ENCODE results near the gene SYT3.
A peak's percentile ranks its signal among the peaks of the same experiment; 100 is the strongest.

The SYT3 gene

GRCh38 chr19:50661766-50662650, 22.3 kb upstream of the SYT3 start:
- DNase-seq = no peak

- DNase-seq = no peak
Measured at GRCh38 chr19:50661023-50661422, 21.3 kb upstream of the SYT3 start.

GRCh38 chr19:50660088-50660366, 20.3 kb upstream of the SYT3 start:
- no peak for DNase-seq

GRCh38 chr19:50659318-50660087, 19.8 kb upstream of the SYT3 start:
- no peak for DNase-seq

- DNase-seq = no peak
Measured at GRCh38 chr19:50658441-50659317, 19.0 kb upstream of the SYT3 start.

GRCh38 chr19:50657712-50658440, 18.2 kb upstream of the SYT3 start:
- peak; percentile 92 for DNase-seq

GRCh38 chr19:50657222-50657669, 17.6 kb upstream of the SYT3 start:
- DNase-seq = no peak

GRCh38 chr19:50654882-50655281, 15.2 kb upstream of the SYT3 start:
- no peak for DNase-seq

GRCh38 chr19:50652722-50653121, 13.0 kb upstream of the SYT3 start:
- DNase-seq = no peak

GRCh38 chr19:50651174-50651573, 11.5 kb upstream of the SYT3 start:
- DNase-seq = no peak

- no peak for DNase-seq
Measured at GRCh38 chr19:50649433-50650391, 10.0 kb upstream of the SYT3 start, which contains the start of gene C19orf81. TSS of gene C19orf81 (plus strand) at chr19:50649445. CDS start at chr19:50649445, 0 bp downstream.

- no peak for DNase-seq
Measured at GRCh38 chr19:50648659-50649058, 9.0 kb upstream of the SYT3 start.

- no peak for DNase-seq
Measured at GRCh38 chr19:50647879-50648615, 8.4 kb upstream of the SYT3 start.

- no peak for DNase-seq
Measured at GRCh38 chr19:50646074-50646807, 6.6 kb upstream of the SYT3 start.

GRCh38 chr19:50645107-50645506, 5.4 kb upstream of the SYT3 start:
- no peak for DNase-seq

GRCh38 chr19:50644315-50644915, 4.7 kb upstream of the SYT3 start:
- no peak for DNase-seq

- DNase-seq = no peak
Measured at GRCh38 chr19:50640368-50640767, 687 bp upstream of the SYT3 start.

GRCh38 chr19:50638600-50638999, 1.1 kb downstream of the SYT3 start:
- DNase-seq = no peak

Data from 8988T (cell line).